OCI-LY3 (cell line): Measurements from ENCODE around the gene RPS6KA2.

ENCODE experiments used
- H2AFZ ChIP-seq: fragments of 200-600, 300-600 bp; shearing (Covaris generic); 2 replicates; pipeline ENCODE4 v1.6.0; 2014; ENCODE audit warnings: antibody characterized with exemption, low read depth, low read length
- H3K27ac ChIP-seq: fragments of 200-600, 300-600 bp; sonication (generic); 2 replicates; pipeline ENCODE4 v1.5.1; 2014; ENCODE audit warnings: mild to moderate bottlenecking, low read length, moderate library complexity, mixed read lengths
- H3K27me3 ChIP-seq: fragments of 200-600, 300-600 bp; sonication (generic); 2 replicates; pipeline ENCODE4 v1.6.1; 2014; ENCODE audit warnings: low read depth, low read length, mixed read lengths
- H3K36me3 ChIP-seq: fragments of 200-600, 300-600 bp; sonication (generic); replicated peaks from 2 replicates; pipeline ENCODE3; 2014; ENCODE audit warnings: low read depth, low read length, mixed read lengths
- H3K4me1 ChIP-seq: fragments of 300-600, 200-600 bp; sonication (generic); 2 replicates; pipeline ENCODE4 v1.6.1; 2014; ENCODE audit warnings: low read length, mixed read lengths
- H3K4me2 ChIP-seq: fragments of 200-600, 300-600 bp; sonication (generic); 2 replicates; pipeline ENCODE4 v1.6.1; 2014; ENCODE audit warnings: low read length, mixed read lengths
- H3K4me3 ChIP-seq: fragments of 300-600, 200-600 bp; sonication (generic); 2 replicates; pipeline ENCODE4 v1.5.1; 2014; ENCODE audit warnings: antibody characterized with exemption, mild to moderate bottlenecking, low read length, moderate library complexity
- H3K79me2 ChIP-seq: fragments of 300-600, 200-600 bp; shearing (Covaris generic); 2 replicates; pipeline ENCODE4 v1.6.1; 2014; ENCODE audit warnings: mild to moderate bottlenecking, low read length, mixed read lengths
- H3K9ac ChIP-seq: fragments of 300-600, 200-600 bp; shearing (Covaris generic); 2 replicates; pipeline ENCODE4 v1.6.0; 2014; ENCODE audit warnings: mild to moderate bottlenecking, low read length, moderate library complexity
- H3K9me3 ChIP-seq: fragments of 200-600, 300-600 bp; shearing (Covaris generic); 2 replicates; pipeline ENCODE4 v1.6.1; 2014; ENCODE audit warnings: low read length, mixed read lengths; ENCODE audit not compliant: insufficient read depth
- H4K20me1 ChIP-seq: fragments of 200-600, 300-600 bp; sonication (generic); 2 replicates; pipeline ENCODE4 v1.6.1; 2016; ENCODE audit warnings: low read length, mixed read lengths; ENCODE audit not compliant: insufficient read depth
- CTCF ChIP-seq: fragments of 200-600, 300-600 bp; sonication (generic); IDR thresholded peaks from 2 replicates; pipeline ENCODE4 v1.5.1; 2014; ENCODE audit warnings: antibody characterized with exemption, low read length, low read depth
- EZH2phosphoT487 ChIP-seq: fragments of 200-600 bp; shearing (Covaris generic); IDR thresholded peaks from 2 replicates; pipeline ENCODE4 v1.6.1; 2018; ENCODE audit warnings: antibody characterized with exemption, mixed run types, low read depth

RPS6KA2 gene

DNA sequence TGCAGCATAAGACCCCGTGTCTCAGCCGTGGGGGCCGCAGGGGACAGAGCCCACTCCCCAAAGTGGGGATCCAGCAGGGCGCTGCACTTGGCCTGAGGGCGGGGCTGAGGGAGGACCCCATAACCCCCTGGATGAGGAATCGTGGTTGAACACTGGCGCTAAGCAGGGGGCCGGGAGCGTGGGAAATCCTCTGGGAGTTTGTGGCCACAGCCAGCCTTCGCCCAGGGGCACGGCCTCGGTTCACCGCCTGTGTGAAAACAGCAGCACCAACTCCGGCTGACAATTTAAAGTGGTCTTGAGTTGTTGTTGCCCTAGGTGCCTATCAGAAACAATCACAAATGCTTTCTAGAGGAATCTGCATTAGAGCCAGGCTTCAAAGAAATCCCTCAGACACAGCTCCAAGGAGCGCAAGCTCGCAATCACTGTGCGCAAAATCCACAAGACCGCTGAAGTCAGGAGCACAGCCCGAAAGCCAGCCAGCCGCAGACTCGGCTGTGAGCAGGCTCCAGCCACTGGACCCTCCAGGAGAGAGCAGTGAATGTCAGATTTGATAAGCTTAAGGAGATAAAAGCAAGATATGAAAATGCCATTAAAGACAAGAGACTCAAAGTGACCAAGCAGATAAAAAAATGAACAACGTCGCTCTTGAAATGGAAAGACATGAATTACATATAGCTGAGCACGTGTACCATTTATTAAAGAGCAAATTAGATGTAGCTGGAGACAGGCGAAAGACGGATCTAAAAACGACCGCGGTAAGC is 10.9 kb upstream of the RPS6KA2 start:
- Histone ChIP-seq H3K9ac (no peak overlapping the region), H3K4me2 (no peak overlapping the region), H3K4me1 (no peaks in the 10 kb centered on the region), H4K20me1 (no peaks in the 10 kb centered on the region), H3K27ac (no peak overlapping the region), H3K9me3 (no peaks in the 10 kb centered on the region), H2AFZ (no peak overlapping the region), H3K36me3 (no peaks in the 10 kb centered on the region), H3K27me3 (peaks cover 34% of the 10 kb centered on the region), H3K79me2 (no peaks in the 10 kb centered on the region), H3K4me3 (no peak overlapping the region)
- no peak for TF ChIP-seq EZH2phosphoT487
- no peak for TF ChIP-seq CTCF

DNA sequence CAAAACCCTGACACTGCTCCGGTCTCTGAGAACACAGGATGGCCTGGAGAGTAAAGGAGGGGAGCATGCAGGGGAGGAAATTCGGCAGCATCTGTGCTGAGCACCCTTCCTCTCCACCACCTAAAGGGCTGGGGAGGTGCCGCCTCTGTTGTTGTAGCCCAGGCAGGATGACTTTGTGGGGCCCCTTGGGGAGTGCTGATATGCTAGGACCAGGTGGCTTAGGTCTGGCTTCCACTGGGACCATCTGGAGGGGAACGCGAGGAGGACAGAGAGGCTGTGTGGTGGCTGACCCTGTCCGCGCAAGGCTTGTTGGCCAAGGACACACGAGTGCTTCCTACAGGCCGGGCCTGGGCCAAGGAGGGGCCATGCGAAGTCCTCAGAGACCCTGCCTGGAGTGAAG is 9.9 kb upstream of the RPS6KA2 start:
- Histone ChIP-seq H3K4me2 (no peak overlapping the region), H3K27ac (no peak overlapping the region), H3K27me3 (peaks cover 29% of the 10 kb centered on the region; the same call in 1 of the 2 replicates), H3K9ac (no peak overlapping the region), H3K9me3 (no peaks in the 10 kb centered on the region), H3K79me2 (no peaks in the 10 kb centered on the region), H3K4me1 (no peaks in the 10 kb centered on the region), H3K4me3 (no peak overlapping the region), H3K36me3 (no peaks in the 10 kb centered on the region), H4K20me1 (no peaks in the 10 kb centered on the region), H2AFZ (no peak overlapping the region)
- TF ChIP-seq CTCF = no peak
- TF ChIP-seq EZH2phosphoT487 = no peak

GRCh38 chr6:166636191-166636933 is 9.3 kb upstream of the RPS6KA2 start:
- Histone ChIP-seq H2AFZ (no peak overlapping the region), H3K36me3 (no peaks in the 10 kb centered on the region), H3K9me3 (no peaks in the 10 kb centered on the region), H3K27ac (no peak overlapping the region), H4K20me1 (no peaks in the 10 kb centered on the region), H3K79me2 (no peaks in the 10 kb centered on the region), H3K9ac (no peak overlapping the region), H3K27me3 (peaks cover 29% of the 10 kb centered on the region; the same call in 1 of the 2 replicates), H3K4me2 (no peak overlapping the region), H3K4me3 (no peak overlapping the region), H3K4me1 (peaks cover 4% of the 10 kb centered on the region)
- TF ChIP-seq CTCF (no peak), EZH2phosphoT487 (no peak)
